ENCODE data around the gene POLR3K. TPM values are rescaled to one million over a fixed set of nuclear protein-coding genes. Genes with fewer than 3 reads are reported as not detected.
A peak's percentile ranks its signal among the peaks of the same experiment; 100 is the strongest.

POLR3K gene
- total RNA-seq, 1 experiment from 2014 or later: 33.5 TPM

- CTCF ChIA-PET: interaction anchor here (0.6 kb wide), 1 partner anchor 714 kb away, joined by 3 read pairs; the partner anchor contains the start of genes CHTF18 and RPUSD1
- no TSS peak for BruUV-seq (replicated peaks)
- Histone ChIP-seq H3K36me3 (ENCODE audit: low read depth) (no peaks in the 10 kb centered on the region), H3F3A (ENCODE audit: insufficient read depth, low read depth) (peaks cover 34% of the 10 kb centered on the region; the same call in 1 of the 2 replicates), H3K9me3 (ENCODE audit: insufficient read depth, low read depth) (no peaks in the 10 kb centered on the region), H3K9me2 (ENCODE audit: insufficient read depth) (no peaks in the 10 kb centered on the region), H3K4me3 (no peak overlapping the region), H3K27ac (no peak overlapping the region), H3K4me2 (no peak overlapping the region), H2AFZ (no peak overlapping the region), H3K4me1 (replicated peaks; ENCODE audit: insufficient read depth) (peaks cover 51% of the 10 kb centered on the region), H3K79me2 (ENCODE audit: low read depth) (peaks cover 6% of the 10 kb centered on the region; the same call in 1 of the 2 replicates), H4K20me1 (ENCODE audit: insufficient read depth) (no peaks in the 10 kb centered on the region), H3K27me3 (ENCODE audit: insufficient read depth, low read depth) (no peaks in the 10 kb centered on the region)
- DNase-seq: no peak
- intact Hi-C loops (cut with micrococcal nuclease; ENCODE audit: unreplicated experiment): no loop called here
- TF ChIP-seq EZH2 (IDR thresholded peaks at IDR 0.05; ENCODE audit: low read depth): no peak
- POLR2A ChIA-PET (ENCODE audit: unreplicated experiment): no interaction called here
These were observed 20.8 kb upstream of the POLR3K start for GRCh38 chr16:74051-74746.

DNA sequence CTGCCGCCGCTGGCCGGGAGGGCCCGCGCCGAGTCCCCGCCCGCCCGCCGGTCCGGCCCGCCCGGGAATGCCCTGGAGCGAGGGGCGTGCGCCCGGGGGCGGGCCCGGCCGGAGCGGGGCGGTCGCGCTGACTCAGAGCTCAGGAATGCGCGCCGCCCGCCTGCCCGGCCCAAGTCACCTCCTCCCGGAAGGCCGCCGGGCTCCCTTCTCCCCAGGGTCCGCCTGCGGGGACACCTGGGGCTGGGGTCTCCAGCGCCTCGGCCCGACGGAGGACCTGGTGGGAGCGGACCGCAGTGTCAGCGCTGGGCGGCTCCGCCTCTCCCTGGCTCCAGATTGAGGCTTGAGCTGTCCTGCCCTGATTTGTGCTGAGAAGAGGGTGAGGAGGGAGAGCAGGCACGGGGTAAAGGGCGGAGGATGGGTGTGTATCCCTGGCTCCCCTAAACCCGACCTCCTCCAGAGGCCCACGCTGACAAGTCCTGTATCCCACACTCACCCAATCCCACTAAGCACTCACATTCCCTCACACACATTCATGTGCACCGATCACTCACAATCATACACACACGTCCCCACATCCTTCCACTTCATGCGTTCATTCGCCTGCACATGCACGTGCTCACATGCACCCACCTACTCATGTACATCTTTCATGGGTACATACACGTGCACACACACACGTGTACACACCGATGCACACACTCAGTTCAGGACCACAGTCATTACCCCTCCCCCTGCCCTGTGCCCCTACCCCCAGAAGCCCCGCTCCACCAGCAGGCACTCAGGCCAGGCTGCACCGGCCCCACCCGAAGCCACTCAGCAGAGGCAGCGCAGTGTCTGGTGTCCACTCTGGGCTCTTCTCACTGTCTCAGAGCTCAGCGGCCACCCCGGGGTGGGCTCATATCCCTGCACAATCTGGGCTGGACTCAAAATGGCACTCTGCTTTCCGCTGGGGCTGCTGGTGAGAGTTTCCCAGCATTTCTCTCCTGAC lies 19.4 kb upstream of the POLR3K start, which contains the start of gene RHBDF1:
Gene RHBDF1, minus strand, starts transcription at position 71 of the 988 bp plus-strand sequence. CDS start 7,616 bp downstream, outside the sequence.
- no TSS peak for BruUV-seq (replicated peaks)
- intact Hi-C loops (cut with micrococcal nuclease; ENCODE audit: unreplicated experiment): no loop called here
- Histone ChIP-seq H4K20me1 (ENCODE audit: insufficient read depth) (no peaks in the 10 kb centered on the region), H3K36me3 (ENCODE audit: low read depth) (no peaks in the 10 kb centered on the region), H3K27ac (peak within 1 kb of the TSS; percentile 46), H3K9me3 (ENCODE audit: insufficient read depth, low read depth) (no peaks in the 10 kb centered on the region), H3K79me2 (ENCODE audit: low read depth) (peaks cover 3% of the 10 kb centered on the region; the same call in 1 of the 2 replicates), H3K27me3 (ENCODE audit: insufficient read depth, low read depth) (no peaks in the 10 kb centered on the region), H2AFZ (peak within 1 kb of the TSS; percentile 70), H3K9me2 (ENCODE audit: insufficient read depth) (no peaks in the 10 kb centered on the region), H3K4me2 (peak within 1 kb of the TSS; percentile 92), H3K4me3 (peak within 1 kb of the TSS; percentile 78), H3F3A (ENCODE audit: insufficient read depth, low read depth) (peaks cover 34% of the 10 kb centered on the region; the same call in 1 of the 2 replicates), H3K4me1 (replicated peaks; ENCODE audit: insufficient read depth) (peaks cover 45% of the 10 kb centered on the region)
- ChIA-PET POLR2A (ENCODE audit: unreplicated experiment) (no interaction called here), CTCF (interaction anchor here (0.6 kb wide), 1 partner anchor 715 kb away, joined by 3 read pairs; the partner anchor contains the start of genes CHTF18 and RPUSD1)
- DNase-seq: peak in 1 of 2 experiments; percentile 75
- no peak for TF ChIP-seq EZH2 (IDR thresholded peaks at IDR 0.05; ENCODE audit: low read depth)
- TF ChIP-seq, protein P1, sequence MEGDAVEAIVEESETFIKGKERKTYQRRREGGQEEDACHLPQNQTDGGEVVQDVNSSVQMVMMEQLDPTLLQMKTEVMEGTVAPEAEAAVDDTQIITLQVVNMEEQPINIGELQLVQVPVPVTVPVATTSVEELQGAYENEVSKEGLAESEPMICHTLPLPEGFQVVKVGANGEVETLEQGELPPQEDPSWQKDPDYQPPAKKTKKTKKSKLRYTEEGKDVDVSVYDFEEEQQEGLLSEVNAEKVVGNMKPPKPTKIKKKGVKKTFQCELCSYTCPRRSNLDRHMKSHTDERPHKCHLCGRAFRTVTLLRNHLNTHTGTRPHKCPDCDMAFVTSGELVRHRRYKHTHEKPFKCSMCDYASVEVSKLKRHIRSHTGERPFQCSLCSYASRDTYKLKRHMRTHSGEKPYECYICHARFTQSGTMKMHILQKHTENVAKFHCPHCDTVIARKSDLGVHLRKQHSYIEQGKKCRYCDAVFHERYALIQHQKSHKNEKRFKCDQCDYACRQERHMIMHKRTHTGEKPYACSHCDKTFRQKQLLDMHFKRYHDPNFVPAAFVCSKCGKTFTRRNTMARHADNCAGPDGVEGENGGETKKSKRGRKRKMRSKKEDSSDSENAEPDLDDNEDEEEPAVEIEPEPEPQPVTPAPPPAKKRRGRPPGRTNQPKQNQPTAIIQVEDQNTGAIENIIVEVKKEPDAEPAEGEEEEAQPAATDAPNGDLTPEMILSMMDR (conservative IDR thresholded peaks at IDR 0.05): no peak

- TSS peak; percentile 98 for BruUV-seq (replicated peaks)
- POLR2A ChIA-PET (ENCODE audit: unreplicated experiment): no interaction called here
- H3F3A ChIP-seq (ENCODE audit: insufficient read depth, low read depth): peaks cover 28% of the 10 kb centered on the region; the same call in 1 of the 2 replicates
- H4K20me1 ChIP-seq (ENCODE audit: insufficient read depth): no peaks in the 10 kb centered on the region; the same call in 1 of the 2 replicates
- peaks cover 39% of the 10 kb centered on the region for H3K4me1 ChIP-seq (replicated peaks; ENCODE audit: insufficient read depth)
- DNase-seq: peak; percentile 86 to 90
- H3K27ac ChIP-seq: peak overlapping the region; percentile 46
- H3K9me3 ChIP-seq (ENCODE audit: insufficient read depth, low read depth): no peaks in the 10 kb centered on the region
- H3K36me3 ChIP-seq (ENCODE audit: low read depth): no peaks in the 10 kb centered on the region
- peaks cover 3% of the 10 kb centered on the region; the same call in 1 of the 2 replicates for H3K79me2 ChIP-seq (ENCODE audit: low read depth)
- H3K9me2 ChIP-seq (ENCODE audit: insufficient read depth): no peaks in the 10 kb centered on the region
- peak overlapping the region; percentile 92 for H3K4me2 ChIP-seq
- peak overlapping the region; percentile 78 for H3K4me3 ChIP-seq
- CTCF ChIA-PET: interaction anchor here (0.6 to 1.0 kb wide), 2 partner anchors 33 to 281 kb away, joined by 3 to 7 read pairs; no protein-coding TSS in a partner anchor
- H3K27me3 ChIP-seq (ENCODE audit: insufficient read depth, low read depth): no peaks in the 10 kb centered on the region
- H2AFZ ChIP-seq: peak overlapping the region; percentile 70
- no peak for TF ChIP-seq EZH2 (IDR thresholded peaks at IDR 0.05; ENCODE audit: low read depth)
- TF ChIP-seq, protein P1 (conservative IDR thresholded peaks at IDR 0.05): 0 out of 2 replicates have a peak, but pooled peaks have one; percentile 5
- intact Hi-C loops (cut with micrococcal nuclease; ENCODE audit: unreplicated experiment): no loop called here
These were observed 18.4 kb upstream of the POLR3K start for GRCh38 chr16:71540-72401.
